DOHH2 (cell line): Measurements from ENCODE around the gene DDX17.

Experiments
- CTCF ChIP-seq: fragments of 200-600 bp; sonication (generic); IDR thresholded peaks from one replicate; pipeline ENCODE4 v1.5.1; 2014; ENCODE audit warnings: antibody characterized with exemption, mild to moderate bottlenecking, low read depth, low read length; ENCODE audit not compliant: poor library complexity, severe bottlenecking
- EZH2phosphoT487 ChIP-seq: fragments of 200-600 bp; sonication (generic); IDR thresholded peaks from 2 replicates; pipeline ENCODE4 v1.6.1; 2017; ENCODE audit warnings: borderline replicate concordance, mild to moderate bottlenecking, antibody characterized with exemption, low read length, moderate library complexity, mixed read lengths

- TF ChIP-seq CTCF (no peak), EZH2phosphoT487 (no peak)
Observed at GRCh38 chr22:38491707-38492348, 14.3 kb downstream of the DDX17 start.
